C1 segment of cervical spinal cord (tissue), 14 donors: ENCODE data around the gene SH3RF2.
"Not testable (repeated sequence)": the region's sequence is repeated elsewhere in the genome, so short reads cannot be mapped to it uniquely, and the experiment has no call there.

Source experiments
- DNase-seq, 14 donors: peaks; one replicate each; lab custom pipeline; 2025; lab: John Stamatoyannopoulos, UW

The SH3RF2 gene

GRCh38 chr5:146005723-146006122 is 69.3 kb downstream of the SH3RF2 start:
- no peak for DNase-seq

- no peak for DNase-seq
These were observed 70.3 kb downstream of the SH3RF2 start for GRCh38 chr5:146006470-146007190.

GRCh38 chr5:146007270-146007669 is 70.9 kb downstream of the SH3RF2 start:
- no peak for DNase-seq

GRCh38 chr5:146007989-146008388 is 71.6 kb downstream of the SH3RF2 start:
- DNase-seq: no peak

- no peak for DNase-seq
These were observed 72.6 kb downstream of the SH3RF2 start for GRCh38 chr5:146009020-146009419.

- DNase-seq: not testable (repeated sequence)
These were observed 74.1 kb downstream of the SH3RF2 start for GRCh38 chr5:146010447-146010846.

GRCh38 chr5:146013761-146014160 is 77.4 kb downstream of the SH3RF2 start:
- no peak for DNase-seq

GRCh38 chr5:146015001-146015400 is 78.6 kb downstream of the SH3RF2 start:
- DNase-seq: no peak

- DNase-seq: no peak
These were observed 80.5 kb downstream of the SH3RF2 start for GRCh38 chr5:146016764-146017484.

- no peak for DNase-seq
These were observed 82.4 kb downstream of the SH3RF2 start for GRCh38 chr5:146018514-146019375.

- no peak for DNase-seq
These were observed 83.7 kb downstream of the SH3RF2 start for GRCh38 chr5:146020100-146020499.

GRCh38 chr5:146024034-146024433 is 87.7 kb downstream of the SH3RF2 start:
- DNase-seq: no peak

- no peak for DNase-seq
These were observed 88.8 kb downstream of the SH3RF2 start for GRCh38 chr5:146025114-146025680.

GRCh38 chr5:146025681-146026080 is 89.3 kb downstream of the SH3RF2 start:
- no peak for DNase-seq

GRCh38 chr5:146026307-146027010 is 90.1 kb downstream of the SH3RF2 start:
- DNase-seq: no peak

- no peak for DNase-seq
These were observed 91.4 kb downstream of the SH3RF2 start for GRCh38 chr5:146027751-146028150.

- no peak for DNase-seq
These were observed 96.5 kb downstream of the SH3RF2 start for GRCh38 chr5:146032911-146033310.

GRCh38 chr5:146034127-146034526 is 97.7 kb downstream of the SH3RF2 start:
- DNase-seq: no peak

- DNase-seq: no peak
These were observed 98.2 kb downstream of the SH3RF2 start for GRCh38 chr5:146034605-146035004.

- DNase-seq: no peak
These were observed 103.0 kb downstream of the SH3RF2 start for GRCh38 chr5:146039420-146039819.

- DNase-seq: no peak
These were observed 104.1 kb downstream of the SH3RF2 start for GRCh38 chr5:146040527-146040926.
